Hematopoietic multipotent progenitor cell treated with erythropoietin and hydrocortisone succinate and interleukin-3 and kit ligand, for 4 days (in vitro differentiated cells): ENCODE results near the gene SPON2.

Experiments
- DNase-seq: peaks from one replicate; pipeline ENCODE4 v3.0.0-alpha.2; 2015

Gene SPON2

DNA sequence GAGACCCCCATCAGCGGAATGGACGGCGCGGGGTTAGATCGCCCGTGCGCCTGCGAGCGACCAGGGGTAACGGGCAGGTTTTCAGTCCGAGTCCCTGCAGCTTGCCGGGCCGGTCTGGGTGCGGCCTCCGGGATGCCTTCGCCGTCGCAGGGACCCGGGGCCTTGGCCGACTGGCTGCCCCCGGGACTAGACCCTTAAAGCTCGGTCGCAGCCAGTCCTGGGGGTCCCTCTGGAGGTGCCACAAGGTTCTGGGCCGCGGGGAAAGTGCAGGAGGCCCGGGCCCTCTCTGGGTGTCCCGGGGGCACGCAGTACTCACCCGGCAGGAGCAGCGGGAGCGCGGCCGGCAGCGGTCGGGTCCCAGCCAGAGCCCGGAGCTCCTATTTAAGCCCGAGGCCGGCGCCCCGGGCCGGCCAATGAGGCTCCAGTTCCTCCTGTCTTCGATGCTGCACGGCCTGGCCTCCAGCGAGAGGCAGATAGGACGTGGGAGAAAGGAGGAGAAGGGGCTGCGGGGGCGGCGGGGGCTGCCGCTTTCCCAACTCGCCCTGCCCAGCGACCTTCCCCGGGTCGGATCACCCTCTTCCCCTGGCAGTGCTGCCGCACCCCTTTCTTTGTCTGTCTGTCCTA is at the start of gene SPON2:
Gene SPON2 (minus strand): TSS at position 356 of the 624 bp plus-strand sequence.
- no peak for DNase-seq

DNA sequence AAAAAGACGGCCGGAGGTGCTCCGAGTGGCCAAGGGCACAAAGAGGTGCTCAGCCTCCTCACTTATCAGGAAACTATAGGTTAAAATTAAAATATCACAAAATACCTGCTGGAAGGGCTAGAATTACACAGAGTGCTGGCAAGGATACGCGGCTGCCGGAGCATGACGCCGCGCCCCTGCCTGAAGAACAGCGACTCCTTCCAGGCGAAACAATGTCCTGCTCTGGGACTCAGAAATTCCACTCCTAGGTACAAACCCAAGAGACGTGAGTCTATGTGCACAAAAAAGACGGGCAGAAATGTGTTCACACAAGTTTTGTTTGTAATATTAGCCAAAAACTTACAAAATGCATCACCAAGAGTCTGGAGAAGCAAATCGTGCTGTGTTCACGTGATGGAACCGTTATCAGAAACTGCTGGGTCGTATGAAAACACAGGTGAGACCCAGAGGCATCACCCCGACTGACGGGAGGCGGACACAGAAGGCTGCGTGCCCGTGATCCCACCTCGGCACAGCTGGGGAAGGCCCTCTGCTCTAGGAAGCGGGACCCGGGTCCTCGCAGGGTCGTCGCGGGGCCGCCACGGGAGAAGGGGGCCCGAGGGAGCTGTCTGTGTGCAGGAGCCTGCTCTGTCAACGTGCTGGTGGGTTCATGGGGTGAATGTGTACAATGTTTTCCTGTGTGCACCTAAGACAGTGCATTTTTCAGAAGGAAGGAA is 48.9 kb upstream of the SPON2 start:
- no peak for DNase-seq

DNA sequence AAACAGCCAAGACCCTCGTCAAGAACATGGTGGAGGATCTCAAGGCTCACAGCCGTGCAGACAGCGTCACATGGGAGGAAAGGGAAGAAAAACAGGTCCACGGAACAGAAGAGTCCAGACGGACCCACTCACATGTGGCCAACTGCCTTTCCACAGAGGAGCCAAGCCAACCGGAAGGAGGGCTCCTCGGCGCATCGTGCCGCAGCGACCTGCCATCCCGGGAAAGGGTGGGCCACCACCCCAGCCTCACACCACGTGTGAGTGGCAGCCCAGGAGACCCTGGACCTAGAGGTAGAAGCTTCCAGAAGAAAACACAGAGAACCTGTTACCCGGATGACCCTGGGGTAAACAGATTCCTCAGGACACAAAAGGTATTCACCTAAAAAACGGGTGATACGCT is 48.2 kb upstream of the SPON2 start:
- no peak for DNase-seq

DNA sequence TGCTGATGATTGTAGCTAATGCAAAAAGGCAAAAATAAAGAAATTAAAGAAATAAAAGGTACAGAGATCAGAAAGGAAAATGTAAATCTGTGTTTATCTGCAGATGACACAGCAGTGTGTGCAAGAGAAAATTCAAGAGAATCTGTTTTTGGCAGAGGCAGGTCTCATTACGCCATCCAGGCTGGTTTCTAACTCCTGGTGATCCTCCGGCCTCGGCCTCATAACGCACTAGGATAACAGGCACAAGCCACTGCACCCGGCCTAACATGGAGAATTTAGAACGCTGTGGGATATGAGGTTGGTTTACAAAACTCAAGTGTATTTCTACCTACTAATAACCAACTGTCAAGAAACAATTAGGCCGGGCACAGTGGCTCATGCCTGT is 47.2 kb upstream of the SPON2 start:
- DNase-seq: no peak

DNA sequence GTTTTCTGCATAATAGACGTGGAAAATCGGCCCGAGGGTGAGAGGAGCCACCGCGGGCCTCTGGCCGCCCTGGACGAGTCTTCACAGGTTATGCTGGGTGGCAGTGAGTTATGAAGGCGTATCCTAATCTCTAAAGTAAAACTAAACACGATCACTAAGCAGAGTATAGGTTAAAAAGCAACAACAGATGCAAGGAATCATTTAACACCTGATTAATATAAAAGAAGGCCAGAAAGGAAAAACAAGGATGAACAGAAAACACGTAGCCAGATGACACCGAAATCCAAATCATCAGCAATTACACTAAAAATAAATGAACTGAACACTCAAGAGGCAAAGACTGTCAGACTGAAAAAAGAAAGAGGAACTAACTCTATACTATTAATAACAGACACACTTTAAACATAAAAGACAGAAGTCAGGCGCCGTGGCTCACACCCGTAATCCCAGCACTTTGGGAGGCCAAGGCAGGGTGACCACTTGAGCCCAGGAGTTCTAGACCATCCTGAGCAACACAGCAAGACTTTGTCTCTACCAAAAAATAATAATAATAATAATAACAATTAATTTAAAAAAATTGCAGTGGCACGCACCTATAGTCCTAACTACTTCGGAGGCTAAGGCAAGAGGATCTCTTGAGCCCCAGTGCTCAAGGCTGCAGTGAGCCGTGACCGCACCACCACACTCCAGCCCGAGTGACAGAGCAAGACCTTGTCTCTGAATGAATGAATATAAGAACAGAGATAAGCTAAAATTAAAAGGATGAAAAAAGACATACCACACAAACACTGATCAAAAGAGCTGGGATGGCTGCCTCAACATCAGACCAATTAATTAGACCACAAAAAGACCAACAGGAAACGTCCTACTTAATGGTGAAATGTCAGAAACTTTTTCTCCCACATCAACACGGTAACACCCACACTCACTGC is 46.5 kb upstream of the SPON2 start:
- DNase-seq: peak; percentile 65

DNA sequence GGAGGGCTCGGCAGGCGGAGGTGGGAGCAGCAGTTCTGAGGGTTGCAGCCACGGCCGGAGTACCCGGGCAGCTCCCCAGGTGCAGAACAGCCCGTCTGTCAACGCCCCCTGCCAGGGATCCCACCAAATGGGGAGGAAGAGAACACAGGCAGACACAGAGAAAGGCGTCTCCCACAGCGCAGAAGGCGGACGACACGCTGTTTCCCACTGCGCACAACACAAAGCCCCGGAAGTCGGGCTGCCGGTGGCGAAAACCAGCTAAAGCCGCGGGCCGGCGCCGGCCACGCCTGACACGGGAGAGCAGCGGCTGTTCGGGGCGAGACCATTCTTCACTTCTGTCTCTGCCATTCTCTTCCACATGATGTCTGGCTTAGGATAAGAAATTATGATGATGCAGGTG is 45.0 kb upstream of the SPON2 start:
- DNase-seq: no peak

DNA sequence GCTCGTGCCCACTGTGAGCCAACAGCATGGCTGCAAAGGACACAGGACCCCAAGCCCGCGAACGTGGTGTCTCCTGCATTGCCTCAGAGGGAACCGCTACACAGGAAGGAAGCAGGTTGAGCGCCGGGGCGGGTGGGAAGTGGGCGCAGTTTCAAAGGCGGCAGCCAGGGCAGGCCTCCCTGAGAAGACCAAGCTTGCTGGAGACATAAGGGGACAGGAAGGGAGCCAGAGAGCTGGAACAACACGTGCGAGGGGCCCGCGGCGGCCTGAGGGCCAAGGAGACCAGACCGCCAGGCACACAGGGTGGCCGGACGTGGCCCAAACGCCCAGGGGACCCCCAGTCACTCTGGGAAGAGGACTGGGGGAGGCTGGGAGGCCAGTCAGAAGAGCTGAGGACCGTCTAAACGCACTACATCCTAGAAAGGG is 44.5 kb upstream of the SPON2 start:
- peak; percentile 82 for DNase-seq

DNA sequence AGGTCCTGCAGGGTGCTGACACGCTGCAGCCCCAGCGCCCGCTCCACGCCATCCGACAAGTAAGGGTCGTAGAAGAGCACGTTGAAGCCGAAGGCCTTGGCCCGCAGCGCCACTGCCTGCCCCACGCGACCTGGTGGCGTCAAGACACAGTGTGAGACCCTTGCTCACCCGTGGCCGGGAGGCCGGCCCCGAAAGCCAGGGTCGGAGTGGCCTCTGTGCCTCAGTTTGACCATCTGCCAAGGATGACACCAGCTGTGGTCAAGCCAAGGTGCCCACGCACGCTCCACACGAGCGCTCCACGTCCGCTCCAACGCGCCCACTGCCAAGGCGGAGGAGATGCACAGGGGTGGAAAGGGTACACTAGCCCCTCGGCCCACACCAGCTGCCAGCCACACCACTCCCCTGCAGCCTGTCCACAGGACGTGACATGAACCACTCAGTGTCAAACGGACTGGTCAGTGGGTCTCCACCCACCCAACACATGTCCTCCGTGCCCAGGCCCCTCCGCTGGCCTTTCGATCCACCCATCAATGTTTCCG is 43.8 kb upstream of the SPON2 start:
- no peak for DNase-seq

DNA sequence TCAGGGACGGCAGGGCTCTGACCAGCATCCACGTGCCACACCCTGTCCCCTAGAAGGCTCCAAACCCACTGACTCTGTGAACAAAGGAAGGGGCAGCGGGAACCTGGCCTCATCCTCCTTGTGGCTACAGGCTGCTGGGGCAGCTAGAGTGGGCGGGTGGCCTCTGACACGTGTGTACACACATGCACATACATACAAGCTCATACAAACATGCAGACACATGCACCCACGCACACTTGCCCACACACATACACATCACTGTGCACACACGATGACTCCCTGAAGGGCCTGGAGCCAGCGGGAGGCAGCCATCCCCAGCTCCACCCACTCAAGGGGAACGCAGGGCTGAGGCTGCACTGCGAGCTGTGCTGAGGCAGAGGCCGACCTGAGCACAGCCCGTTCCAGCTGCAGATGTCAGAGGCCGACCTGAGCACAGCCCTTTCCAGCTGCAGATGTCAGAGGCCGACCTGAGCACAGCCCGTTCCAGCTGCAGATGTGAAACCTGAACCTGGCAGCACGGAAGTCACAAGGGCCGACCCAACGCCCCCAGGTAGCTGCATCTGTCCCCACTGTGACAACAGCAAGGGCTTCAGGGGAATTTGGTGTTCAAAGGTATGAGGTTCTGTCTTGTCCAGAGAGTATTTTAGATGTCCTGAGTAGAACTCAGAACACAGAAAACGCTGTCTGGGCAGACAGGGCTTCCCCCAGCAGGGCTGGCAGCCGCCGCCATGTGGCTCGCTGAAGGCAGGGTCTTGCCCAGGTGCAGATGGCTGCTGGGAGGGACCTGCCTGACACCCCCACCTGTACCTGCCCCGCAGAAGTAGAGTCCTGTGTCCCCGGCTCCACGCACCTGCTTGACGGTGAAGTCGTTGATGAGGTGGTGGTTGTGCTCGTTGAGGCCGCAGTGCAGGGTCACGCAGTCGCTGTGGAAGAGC is 43.0 kb upstream of the SPON2 start:
- DNase-seq: no peak

DNA sequence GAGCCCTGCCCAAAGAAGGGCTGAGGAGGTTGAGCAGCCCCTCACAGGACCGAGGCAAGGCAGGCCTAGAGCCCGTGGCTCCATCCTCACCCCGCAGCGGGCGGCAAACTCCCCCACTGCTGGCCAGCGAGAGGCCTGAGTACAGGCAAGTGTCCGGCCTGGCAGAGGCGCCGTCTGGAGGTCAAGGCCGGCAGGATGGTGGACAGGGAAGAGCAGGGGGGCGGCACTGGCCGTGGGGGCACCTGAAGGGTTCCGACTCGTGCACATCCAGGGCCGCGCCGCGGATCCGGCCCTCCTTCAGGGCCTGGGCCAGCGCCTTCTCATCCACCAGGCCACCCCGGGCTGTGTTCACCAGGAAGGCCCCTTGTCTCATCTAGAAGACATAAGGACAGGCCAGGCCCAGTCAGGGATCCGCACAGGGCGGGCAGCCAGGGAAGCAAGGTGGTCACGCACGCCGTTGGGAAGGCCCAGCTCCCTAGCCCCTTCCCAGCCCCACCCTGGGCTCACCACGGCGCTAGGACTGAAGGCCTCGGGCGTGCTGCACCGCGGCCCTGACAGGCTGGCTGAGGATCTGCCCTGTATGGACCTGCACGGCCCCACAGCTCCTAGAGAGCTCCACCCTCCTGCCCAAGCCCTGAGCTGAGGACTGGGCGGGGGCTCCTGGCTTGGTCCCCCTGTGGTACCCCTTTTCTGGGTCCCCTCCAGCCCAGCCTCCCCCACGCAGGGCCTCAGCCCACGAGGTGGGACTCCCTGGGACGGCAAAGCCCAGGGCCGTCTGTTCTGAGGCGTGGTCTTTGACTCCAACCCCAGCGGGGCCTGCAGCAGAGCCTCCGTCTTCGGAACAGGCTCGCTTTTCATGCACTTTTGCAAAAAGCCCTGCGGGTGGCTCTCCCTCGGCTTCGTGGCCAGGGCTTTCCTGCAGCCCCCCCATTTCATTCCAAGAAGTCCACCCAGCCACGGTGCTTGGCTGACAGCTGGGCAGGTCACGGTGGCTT is 42.0 kb upstream of the SPON2 start:
- DNase-seq: no peak

DNA sequence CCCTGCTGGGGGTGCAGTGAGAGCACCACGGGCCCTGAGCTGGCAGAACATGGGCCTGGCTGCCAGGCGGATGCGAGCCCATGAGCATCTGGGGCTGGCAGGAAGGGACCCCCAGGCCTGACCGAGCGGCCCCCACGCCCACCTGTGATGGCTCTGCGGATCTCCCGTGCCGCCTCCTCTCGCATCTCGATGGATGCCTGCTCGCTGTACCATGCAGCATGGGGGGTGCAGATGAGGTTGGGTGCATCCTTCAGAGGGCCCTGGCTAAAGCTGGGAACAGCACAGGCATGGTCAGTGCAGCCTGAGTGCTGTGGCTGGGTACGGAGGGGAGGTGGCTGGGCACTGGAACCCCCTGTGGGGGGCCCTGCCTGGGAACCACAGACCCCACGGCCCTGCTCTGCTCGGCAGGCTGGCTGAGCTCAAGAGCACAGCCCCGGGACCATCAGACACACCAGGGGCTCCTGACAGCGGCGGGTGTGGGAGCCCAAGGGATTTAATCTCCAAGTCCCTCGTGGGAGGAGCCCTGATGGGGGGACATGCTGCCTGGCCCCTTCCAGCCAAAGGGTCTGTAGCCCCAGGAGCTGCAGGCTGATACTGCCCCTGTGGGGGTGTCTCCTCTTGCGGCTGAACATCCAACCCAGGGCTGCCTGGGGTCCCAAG is 41.1 kb upstream of the SPON2 start:
- no peak for DNase-seq

DNA sequence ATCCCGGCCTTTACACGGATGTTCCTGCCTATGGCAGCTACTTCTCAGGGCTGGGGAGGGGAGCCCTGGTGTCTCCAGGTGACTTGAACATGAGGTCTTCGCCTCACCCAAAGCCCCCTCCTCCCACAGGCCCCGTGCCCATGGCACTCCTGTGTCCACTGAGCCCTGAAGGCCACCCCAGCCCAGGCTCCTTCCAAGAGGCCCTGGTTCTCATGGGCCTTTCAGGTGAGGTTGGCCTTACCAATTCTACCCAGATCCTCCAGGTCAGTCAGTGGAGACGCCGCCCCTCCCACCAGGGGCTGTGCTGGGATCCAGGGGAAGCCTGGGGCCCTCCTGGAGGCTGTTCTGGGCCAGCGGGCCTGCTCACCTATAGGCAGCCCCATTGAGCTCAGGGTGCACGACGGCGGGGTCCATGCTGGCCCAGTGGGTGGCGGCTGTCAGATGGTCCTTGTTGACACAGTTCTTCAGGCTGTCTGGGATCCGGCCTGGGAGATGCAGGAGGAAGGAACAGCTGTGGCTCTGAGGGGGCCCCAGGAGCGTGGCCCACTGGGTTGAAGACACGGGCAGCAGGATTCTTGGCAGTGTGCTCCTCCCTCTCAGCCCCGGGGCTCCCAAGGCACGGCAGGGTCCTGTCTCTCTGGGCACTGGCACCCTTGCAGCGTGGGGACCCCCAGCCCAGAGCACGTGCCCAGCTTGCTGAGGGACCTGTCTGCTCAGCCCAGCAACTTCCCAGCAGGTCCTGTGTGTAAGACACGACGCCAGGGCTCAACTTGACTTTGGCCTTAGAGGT is 40.4 kb upstream of the SPON2 start:
- no peak for DNase-seq

DNA sequence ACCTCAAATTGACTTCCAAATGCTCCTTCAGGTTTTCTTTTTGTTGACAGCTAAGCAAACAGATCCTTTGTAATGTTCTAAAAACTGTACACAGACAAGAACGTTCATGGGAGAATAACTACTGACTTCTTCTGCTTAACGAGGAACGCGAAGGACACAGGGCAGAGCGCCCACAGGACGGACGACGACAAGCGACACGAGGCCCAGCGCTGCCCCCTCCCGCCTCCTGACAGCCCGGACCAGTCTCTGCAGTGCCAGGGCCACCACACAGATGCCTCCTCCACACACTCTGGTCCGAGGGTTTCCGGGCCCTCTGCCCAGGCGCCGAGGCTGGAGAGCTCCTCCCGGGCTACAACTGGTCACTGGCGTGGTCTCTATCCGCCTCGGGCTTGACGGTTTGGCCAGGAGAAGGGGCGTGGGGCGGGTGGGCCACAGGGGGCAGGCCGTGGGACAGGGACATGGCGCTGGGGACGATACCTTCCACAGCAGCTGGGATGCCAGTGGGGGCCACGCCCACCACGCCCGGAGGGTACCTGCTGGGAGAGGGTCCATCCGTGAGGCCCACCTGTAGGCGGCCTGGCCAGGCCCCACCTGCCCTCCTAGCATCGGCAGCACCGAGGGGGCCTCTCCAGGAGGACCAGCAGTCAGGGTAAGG is 39.6 kb upstream of the SPON2 start:
- no peak for DNase-seq

DNA sequence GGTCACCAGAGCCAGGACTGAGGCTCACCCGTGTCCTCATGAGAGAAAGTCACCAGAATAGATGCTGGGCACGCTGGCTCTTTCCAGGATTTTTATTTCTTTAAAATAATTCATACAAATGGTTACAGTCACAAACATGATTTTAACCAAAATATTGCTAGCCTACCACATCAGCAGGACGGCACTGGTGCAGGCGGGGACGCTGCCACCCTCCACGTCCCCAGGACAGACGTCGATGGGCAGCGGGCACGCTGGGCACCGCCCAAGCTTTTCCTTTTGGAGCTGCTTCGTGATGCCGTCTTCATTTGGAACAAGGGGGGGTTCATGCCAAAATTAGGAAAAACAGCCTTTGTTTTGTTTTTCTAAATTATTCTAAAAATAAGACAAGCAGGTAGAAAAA is 39.0 kb upstream of the SPON2 start:
- DNase-seq: no peak

DNA sequence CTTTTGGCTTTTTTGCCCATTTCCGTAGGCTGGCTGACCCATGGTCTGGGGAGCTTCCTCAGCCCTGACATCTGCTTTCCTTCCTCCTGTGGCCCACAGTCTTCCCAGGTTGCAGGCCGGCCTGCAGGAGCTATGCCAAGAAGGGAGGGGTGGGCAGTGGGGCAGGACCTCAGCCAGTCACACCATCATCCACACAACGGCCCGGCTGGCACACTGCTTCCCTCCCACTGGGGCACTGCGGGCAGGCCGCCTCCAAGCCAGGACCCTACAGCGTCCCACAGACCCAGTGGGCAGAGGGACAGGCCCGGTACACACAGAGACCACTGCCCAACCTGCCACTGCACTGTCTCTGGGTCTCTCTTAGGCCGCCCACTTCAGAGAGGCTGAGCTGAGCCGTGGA is 38.6 kb upstream of the SPON2 start:
- no peak for DNase-seq

DNA sequence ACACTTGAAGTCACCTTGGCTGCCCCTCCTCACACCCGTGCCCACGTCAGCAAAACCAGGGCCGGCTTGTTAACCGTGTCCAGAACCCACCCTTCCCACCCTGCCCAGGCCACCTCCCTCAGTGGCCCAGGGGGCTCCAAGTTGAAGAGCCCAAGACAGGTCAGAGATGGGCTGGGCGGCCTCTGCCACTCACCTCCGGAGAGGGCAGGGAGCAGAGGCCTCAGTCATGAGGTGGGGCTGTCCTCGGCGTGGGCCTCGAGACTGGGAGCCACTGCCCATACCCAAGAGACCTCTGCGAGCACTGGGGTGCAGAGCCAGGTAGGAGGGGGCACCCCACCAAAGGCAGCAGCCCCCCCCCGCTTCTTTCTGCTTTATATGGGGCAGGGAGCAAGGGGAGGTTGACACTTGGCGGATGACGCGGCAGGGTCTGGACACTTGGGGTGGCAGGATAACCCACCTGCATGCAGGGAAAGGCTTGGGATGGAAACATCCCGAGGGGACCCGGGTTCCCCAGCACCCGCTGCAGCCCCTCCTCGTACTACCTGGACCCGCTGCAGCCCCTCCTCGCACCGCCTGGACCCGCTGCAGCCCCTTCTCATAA is 38.0 kb upstream of the SPON2 start:
- no peak for DNase-seq

DNA sequence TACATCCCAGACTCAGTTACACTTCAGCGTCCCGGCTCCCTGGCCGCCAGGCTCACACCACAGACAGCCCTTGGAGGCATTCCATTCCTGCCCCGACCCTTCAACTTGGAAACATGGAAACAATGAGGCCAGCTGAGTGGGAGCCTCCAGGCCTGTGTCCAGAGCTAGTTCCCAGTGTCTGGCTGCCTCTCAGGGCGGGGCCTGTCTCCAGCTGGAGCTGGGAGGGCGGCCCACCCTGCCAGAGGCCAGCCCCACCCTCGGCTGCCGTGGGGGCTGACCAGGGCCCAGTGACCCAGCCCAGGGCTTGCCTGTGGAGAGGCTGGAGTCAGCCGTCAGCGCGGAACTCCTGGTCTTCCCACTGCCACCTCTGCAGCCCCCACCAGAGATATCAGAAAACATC is 37.4 kb upstream of the SPON2 start:
- no peak for DNase-seq

DNA sequence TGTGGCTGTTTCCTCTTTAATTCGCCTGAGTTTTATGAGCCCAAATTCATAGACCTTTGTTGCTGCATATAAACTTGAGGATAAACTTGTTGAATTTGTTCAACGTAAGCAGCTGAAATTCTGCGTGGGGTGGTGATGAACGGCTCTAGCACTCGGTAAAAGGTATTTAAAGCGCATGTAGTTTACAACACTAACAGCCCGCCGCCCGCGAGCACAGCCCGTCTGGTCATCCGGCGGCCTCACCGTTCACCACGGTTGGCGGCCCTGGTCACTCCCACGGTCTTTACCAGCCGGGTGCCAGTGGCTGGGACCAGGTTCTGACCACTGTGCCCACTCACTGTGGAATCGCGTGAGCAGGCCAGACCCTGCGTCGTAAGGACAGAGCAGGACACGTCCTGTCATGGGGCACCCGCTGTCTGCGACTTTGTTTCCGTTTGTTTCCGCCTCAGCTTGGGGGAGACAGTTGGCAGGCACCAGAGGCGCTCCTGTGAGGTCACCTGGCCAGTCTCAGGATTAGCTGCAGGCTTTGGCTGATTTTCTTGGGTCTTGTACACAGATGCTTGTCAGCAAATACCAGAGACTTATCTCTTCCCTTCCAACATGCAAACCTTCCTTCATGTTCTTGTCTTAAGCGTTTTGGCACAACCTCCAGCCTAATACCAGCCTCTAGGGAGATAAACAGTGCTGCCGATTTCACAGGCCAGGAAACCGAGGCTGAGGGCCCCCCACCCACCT is 36.8 kb upstream of the SPON2 start:
- peak; percentile 67 for DNase-seq
